ENCODE measurements around the gene ZNF611. TPM values are rescaled to one million over a fixed set of nuclear protein-coding genes. Genes with fewer than 3 reads are reported as not detected.
A peak's percentile ranks its signal among the peaks of the same experiment; 100 is the strongest.
"Not testable (repeated sequence)": the region's sequence is repeated elsewhere in the genome, so short reads cannot be mapped to it uniquely, and the experiment has no call there.

Gene ZNF611
- total RNA-seq: 29.6 TPM

GRCh38 chr19:52734893-52735661, at the start of gene ZNF611:
Gene ZNF611, minus strand, starts transcription at chr19:52735044. Its CDS starts 19,150 bp downstream, at chr19:52715894.
- DNase-seq (ENCODE audit: low spot score): peak; percentile 98

- DNase-seq (ENCODE audit: low spot score): not testable (repeated sequence)
Observed at GRCh38 chr19:52782864-52783263, 48.0 kb upstream of the ZNF611 start.

GRCh38 chr19:52778811-52779210, 44.0 kb upstream of the ZNF611 start:
- DNase-seq (ENCODE audit: low spot score): no peak

GRCh38 chr19:52756447-52756846, 21.6 kb upstream of the ZNF611 start:
- DNase-seq (ENCODE audit: low spot score): not testable (repeated sequence)

GRCh38 chr19:52749780-52750179, 14.9 kb upstream of the ZNF611 start:
- DNase-seq (ENCODE audit: low spot score): no peak

- DNase-seq (ENCODE audit: low spot score): no peak
Observed at GRCh38 chr19:52748336-52748950, 13.6 kb upstream of the ZNF611 start.

- not testable (repeated sequence) for DNase-seq (ENCODE audit: low spot score)
Observed at GRCh38 chr19:52745919-52746318, 11.1 kb upstream of the ZNF611 start.

- DNase-seq (ENCODE audit: low spot score): no peak
Observed at GRCh38 chr19:52743091-52743490, 8.2 kb upstream of the ZNF611 start.

GRCh38 chr19:52742516-52742915, 7.7 kb upstream of the ZNF611 start:
- no peak for DNase-seq (ENCODE audit: low spot score)

GRCh38 chr19:52741951-52742485, 7.2 kb upstream of the ZNF611 start:
- no peak for DNase-seq (ENCODE audit: low spot score)

- DNase-seq (ENCODE audit: low spot score): not testable (repeated sequence)
Observed at GRCh38 chr19:52741371-52741770, 6.5 kb upstream of the ZNF611 start.

GRCh38 chr19:52739576-52739975, 4.7 kb upstream of the ZNF611 start:
- DNase-seq (ENCODE audit: low spot score): no peak

- DNase-seq (ENCODE audit: low spot score): peak; percentile 69
Observed at GRCh38 chr19:52735734-52736133, 890 bp upstream of the ZNF611 start.

GRCh38 chr19:52734331-52734892, 432 bp downstream of the ZNF611 start:
- no peak for DNase-seq (ENCODE audit: low spot score)

- not testable (repeated sequence) for DNase-seq (ENCODE audit: low spot score)
Observed at GRCh38 chr19:52726051-52726450, 8.8 kb downstream of the ZNF611 start.

- peak; percentile 31 for DNase-seq (ENCODE audit: low spot score)
Observed at GRCh38 chr19:52725528-52725961, 9.3 kb downstream of the ZNF611 start.

- DNase-seq (ENCODE audit: low spot score): no peak
Observed at GRCh38 chr19:52724701-52725514, 9.9 kb downstream of the ZNF611 start.

- not testable (repeated sequence) for DNase-seq (ENCODE audit: low spot score)
Observed at GRCh38 chr19:52723907-52724598, 10.8 kb downstream of the ZNF611 start.

GRCh38 chr19:52722062-52723003, 12.5 kb downstream of the ZNF611 start:
- DNase-seq (ENCODE audit: low spot score): no peak

- DNase-seq (ENCODE audit: low spot score): not testable (repeated sequence)
Observed at GRCh38 chr19:52720541-52720940, 14.3 kb downstream of the ZNF611 start.

All from mucosa of gallbladder (tissue), 1 donor.